Glomerular visceral epithelial cell (primary cell): ENCODE measurements around the gene PTPRN2.
"Not testable (repeated sequence)": the region's sequence is repeated elsewhere in the genome, so short reads cannot be mapped to it uniquely, and the experiment has no call there.

Experiments
- DNase-seq: peaks from one replicate; pipeline ENCODE4 v3.0.0-alpha.2; 2016; ENCODE audit errors: extremely low spot score

Gene PTPRN2

GRCh38 chr7:158587162-158588084 lies at the start of gene PTPRN2:
Gene PTPRN2 (minus strand): TSS chr7:158587823.
- peak; percentile 62 for DNase-seq

GRCh38 chr7:158633055-158633956 lies 45.7 kb upstream of the PTPRN2 start:
- no peak for DNase-seq

- DNase-seq, result no peak
Measured at GRCh38 chr7:158631574-158632195, 44.1 kb upstream of the PTPRN2 start.

- not testable (repeated sequence) for DNase-seq
Measured at GRCh38 chr7:158626289-158626688, 38.7 kb upstream of the PTPRN2 start.

GRCh38 chr7:158623241-158623640 lies 35.6 kb upstream of the PTPRN2 start:
- no peak for DNase-seq

GRCh38 chr7:158620839-158621441 lies 33.3 kb upstream of the PTPRN2 start:
- DNase-seq, result no peak

GRCh38 chr7:158620418-158620817 lies 32.8 kb upstream of the PTPRN2 start:
- DNase-seq, result no peak

- no peak for DNase-seq
Measured at GRCh38 chr7:158618745-158619140, 31.1 kb upstream of the PTPRN2 start.

- DNase-seq, result peak; percentile 11
Measured at GRCh38 chr7:158617737-158618128, 30.1 kb upstream of the PTPRN2 start.

- no peak for DNase-seq
Measured at GRCh38 chr7:158616050-158616449, 28.4 kb upstream of the PTPRN2 start.

GRCh38 chr7:158614700-158615099 lies 27.1 kb upstream of the PTPRN2 start:
- no peak for DNase-seq

GRCh38 chr7:158613481-158613880 lies 25.9 kb upstream of the PTPRN2 start:
- no peak for DNase-seq

GRCh38 chr7:158612546-158612945 lies 24.9 kb upstream of the PTPRN2 start:
- no peak for DNase-seq

- DNase-seq, result no peak
Measured at GRCh38 chr7:158611541-158611940, 23.9 kb upstream of the PTPRN2 start.

GRCh38 chr7:158609313-158609974 lies 21.8 kb upstream of the PTPRN2 start:
- no peak for DNase-seq

- DNase-seq, result no peak
Measured at GRCh38 chr7:158607563-158607962, 19.9 kb upstream of the PTPRN2 start.

GRCh38 chr7:158606671-158607424 lies 19.2 kb upstream of the PTPRN2 start:
- no peak for DNase-seq

- no peak for DNase-seq
Measured at GRCh38 chr7:158606129-158606528, 18.5 kb upstream of the PTPRN2 start.

GRCh38 chr7:158603773-158604755 lies 16.4 kb upstream of the PTPRN2 start:
- no peak for DNase-seq
